RWPE1 (cell line): ENCODE data around the gene RFK.
A peak's percentile ranks its signal among the peaks of the same experiment; 100 is the strongest.

Source experiments
- CTCF ChIA-PET: fragments of 350-600 bp; sonication (Branson Sonifier 250); formaldehyde crosslinking; extraction: SDS; loops from one replicate; lab custom pipeline; 2021; lab: Yijun Ruan, JAX
- POLR2A ChIA-PET: fragments of 400-600 bp; formaldehyde crosslinking; extraction: SDS; loops from one replicate; lab custom pipeline; 2020; ENCODE audit warnings: antibody characterized with exemption; ENCODE audit not compliant: low non-redundant PET; lab: Yijun Ruan, JAX
- DNase-seq: peaks from one replicate; pipeline ENCODE4 v3.0.0; 2012; ENCODE audit warnings: low spot score
- H3K27ac ChIP-seq: fragments of 450-650 bp; 2 replicates; pipeline ENCODE4 v1.5.1; 2017
- TF ChIP-seq, protein P1 (sequence below): fragments of 450-650 bp; conservative IDR thresholded peaks from 2 replicates; pipeline ENCODE4 v1.5.1; 2017; ENCODE audit warnings: low read depth, mild to moderate bottlenecking

The RFK gene

DNA sequence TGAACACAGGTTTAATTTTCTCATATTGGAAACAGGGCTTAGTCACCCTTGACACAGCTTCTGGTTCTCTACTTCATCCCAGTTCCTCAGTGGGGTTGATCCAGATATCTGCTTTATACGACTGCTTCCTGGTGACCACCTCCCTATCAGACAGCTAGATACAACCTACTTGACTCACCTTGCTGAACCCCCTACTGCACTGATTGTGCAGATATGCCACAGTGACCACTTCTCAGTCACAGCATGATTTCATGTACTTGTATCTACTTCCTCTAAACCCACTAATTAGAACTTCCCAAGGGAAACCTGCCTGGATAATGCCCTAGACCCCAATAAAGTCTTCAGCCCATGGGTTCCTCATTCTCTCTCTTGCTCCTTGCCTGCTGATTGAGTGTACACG, 18.4 kb upstream of the RFK start:
- ChIA-PET CTCF (interaction anchor here (0.6 kb wide), 1 partner anchor 45 kb away, joined by 9 read pairs; no protein-coding TSS in a partner anchor), POLR2A (no interaction called here)
- no peak for DNase-seq
- no peak overlapping the region for H3K27ac ChIP-seq
- TF ChIP-seq, protein P1, sequence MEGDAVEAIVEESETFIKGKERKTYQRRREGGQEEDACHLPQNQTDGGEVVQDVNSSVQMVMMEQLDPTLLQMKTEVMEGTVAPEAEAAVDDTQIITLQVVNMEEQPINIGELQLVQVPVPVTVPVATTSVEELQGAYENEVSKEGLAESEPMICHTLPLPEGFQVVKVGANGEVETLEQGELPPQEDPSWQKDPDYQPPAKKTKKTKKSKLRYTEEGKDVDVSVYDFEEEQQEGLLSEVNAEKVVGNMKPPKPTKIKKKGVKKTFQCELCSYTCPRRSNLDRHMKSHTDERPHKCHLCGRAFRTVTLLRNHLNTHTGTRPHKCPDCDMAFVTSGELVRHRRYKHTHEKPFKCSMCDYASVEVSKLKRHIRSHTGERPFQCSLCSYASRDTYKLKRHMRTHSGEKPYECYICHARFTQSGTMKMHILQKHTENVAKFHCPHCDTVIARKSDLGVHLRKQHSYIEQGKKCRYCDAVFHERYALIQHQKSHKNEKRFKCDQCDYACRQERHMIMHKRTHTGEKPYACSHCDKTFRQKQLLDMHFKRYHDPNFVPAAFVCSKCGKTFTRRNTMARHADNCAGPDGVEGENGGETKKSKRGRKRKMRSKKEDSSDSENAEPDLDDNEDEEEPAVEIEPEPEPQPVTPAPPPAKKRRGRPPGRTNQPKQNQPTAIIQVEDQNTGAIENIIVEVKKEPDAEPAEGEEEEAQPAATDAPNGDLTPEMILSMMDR = no peak

DNA sequence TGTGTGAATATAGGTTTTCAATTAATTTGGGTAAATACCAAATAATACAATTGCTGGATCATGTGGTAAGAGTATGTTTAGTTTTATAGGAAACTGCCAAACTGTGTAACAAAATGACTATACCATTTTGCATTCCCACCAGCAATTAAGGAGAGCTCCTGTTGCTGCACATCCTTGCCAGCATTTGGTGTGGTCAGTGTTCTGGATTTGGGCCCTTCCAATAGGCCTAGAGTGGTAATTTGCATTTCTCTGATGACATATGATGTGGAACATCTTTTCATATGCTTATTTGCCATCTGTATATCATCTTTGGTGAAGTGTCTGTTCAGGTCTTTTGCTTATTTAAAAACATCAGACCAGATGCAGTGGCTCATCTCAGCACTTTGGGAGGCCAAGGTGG, 11.6 kb upstream of the RFK start:
- no peak overlapping the region for H3K27ac ChIP-seq
- ChIA-PET CTCF (no interaction called here), POLR2A (no interaction called here)
- TF ChIP-seq, protein P1 = no peak
- no peak for DNase-seq

DNA sequence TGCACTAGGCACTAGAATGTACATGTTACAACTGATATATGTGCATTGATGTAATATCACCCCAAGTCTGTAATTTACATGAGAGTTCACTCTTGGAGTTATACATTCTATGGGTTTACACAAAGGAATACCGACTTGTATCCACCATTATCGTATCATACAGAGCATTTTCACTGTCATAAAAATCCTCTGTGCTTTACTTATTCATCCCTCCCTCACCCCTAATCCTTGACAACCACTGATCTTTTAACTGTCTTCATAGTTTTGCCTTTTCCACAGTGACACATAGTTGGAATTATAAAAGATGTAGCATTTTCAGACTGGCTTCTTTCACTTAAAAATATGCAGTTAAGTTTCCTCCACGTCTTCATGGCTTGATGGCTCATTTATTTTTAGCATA, 11.1 kb upstream of the RFK start:
- CTCF ChIA-PET = interaction anchor here (0.6 to 1.1 kb wide), 2 partner anchors 15 to 67 kb away, joined by 3 to 5 read pairs; no protein-coding TSS in a partner anchor
- TF ChIP-seq, protein P1 = no peak
- H3K27ac ChIP-seq = no peak overlapping the region
- POLR2A ChIA-PET = no interaction called here
- no peak for DNase-seq

DNA sequence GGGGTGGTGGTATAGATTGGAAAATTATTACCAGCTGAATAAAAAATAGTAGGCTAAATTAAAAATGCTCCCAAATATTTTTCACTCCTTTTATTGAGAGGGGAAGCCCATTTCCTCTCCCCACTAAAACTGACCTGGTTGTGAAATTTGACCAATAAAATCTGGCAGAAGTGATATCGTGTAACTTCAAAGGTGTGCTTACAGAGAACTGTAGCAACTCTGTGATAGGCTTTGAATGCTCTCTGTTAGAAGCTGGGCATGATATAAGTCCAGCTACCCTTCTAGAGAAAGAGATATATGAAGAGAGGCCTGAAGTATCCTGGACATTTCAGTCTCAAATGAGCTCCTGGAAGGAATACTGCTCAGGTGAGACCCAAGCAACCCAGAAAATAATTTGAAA, 10.2 kb upstream of the RFK start:
- TF ChIP-seq, protein P1 = no peak
- ChIA-PET POLR2A (no interaction called here), CTCF (interaction anchor here (0.6 to 1.1 kb wide), 4 partner anchors 16 to 467 kb away, joined by 3 to 5 read pairs (median 3); no protein-coding TSS in a partner anchor)
- no peak for DNase-seq
- no peak overlapping the region for H3K27ac ChIP-seq

DNA sequence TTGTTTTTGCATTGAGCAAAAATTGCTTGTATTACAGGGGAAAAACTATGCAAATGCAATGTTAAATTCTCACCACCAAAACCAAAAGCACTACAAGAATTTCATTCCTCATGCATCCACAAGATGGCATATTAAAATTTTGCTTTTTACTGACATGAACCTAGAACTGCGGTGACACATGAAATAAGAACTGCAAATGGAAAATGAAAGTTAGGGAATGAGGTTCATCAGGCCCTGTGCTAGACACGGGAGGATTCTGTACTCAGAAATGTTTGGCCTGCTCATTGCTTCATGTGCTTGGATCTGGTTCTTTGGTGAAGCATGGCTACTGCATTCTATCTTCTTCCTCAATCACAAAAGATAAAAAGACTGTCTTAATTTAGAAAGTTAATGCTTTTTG, 9.1 kb upstream of the RFK start:
- POLR2A ChIA-PET = no interaction called here
- CTCF ChIA-PET = no interaction called here
- DNase-seq = peak; percentile 54
- no peak overlapping the region for H3K27ac ChIP-seq
- TF ChIP-seq, protein P1 = peak; percentile 62

DNA sequence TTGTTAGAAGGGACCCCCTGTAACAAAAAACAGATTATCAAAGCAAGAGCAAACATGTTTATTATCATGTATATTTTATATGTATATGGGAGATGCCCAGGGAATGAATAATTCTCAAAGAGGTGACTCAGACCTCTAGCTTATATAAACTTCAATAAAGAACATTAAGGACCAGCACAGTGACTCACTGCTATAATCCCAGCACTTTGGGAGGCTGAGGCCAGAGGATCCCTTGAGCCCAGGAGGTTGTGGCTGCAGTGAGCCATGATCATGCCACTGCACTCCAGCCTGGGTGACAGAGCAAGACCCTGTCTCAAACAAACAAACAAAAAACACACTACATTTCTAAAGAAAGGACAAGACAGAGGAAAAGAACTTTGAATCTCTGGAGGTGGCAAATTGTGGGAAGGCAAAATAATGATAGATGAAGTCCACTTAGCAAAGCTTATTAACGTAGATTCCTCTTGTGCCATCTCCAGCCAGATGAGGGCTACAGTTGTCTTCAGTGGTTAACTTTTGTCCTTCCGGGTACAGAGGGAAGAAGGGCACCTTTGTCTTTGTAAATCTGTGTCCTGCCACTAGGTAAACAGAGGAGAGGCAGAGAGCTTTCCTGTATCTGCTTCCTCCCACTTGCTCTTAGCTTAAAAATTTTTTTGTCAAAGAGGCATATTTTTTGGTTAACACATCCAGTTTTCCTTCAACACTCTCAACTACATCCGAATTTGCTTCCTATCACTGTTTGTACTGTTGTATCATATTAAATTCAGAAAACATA, 7.5 kb upstream of the RFK start:
- H3K27ac ChIP-seq = no peak overlapping the region
- CTCF ChIA-PET = interaction anchor here (1.0 kb wide), 1 partner anchor 257 kb away, joined by 3 read pairs; no protein-coding TSS in a partner anchor
- no peak for DNase-seq
- TF ChIP-seq, protein P1 = no peak
- POLR2A ChIA-PET = no interaction called here
